SK-N-SH (cell line): Measurements from ENCODE around the gene SFMBT2. TPM values are rescaled to one million over a fixed set of nuclear protein-coding genes. Genes with fewer than 3 reads are reported as not detected.
A peak's percentile ranks its signal among the peaks of the same experiment; 100 is the strongest.

Source experiments
- CTCF ChIA-PET: fragments of 300-600, 350-600 bp; formaldehyde crosslinking; extraction: SDS; loops from one replicate; lab custom pipeline; 2021; lab: Yijun Ruan, JAX
- POLR2A ChIA-PET: fragments of 350-600 bp; sonication (Branson Sonifier 250); formaldehyde crosslinking; extraction: SDS; loops from one replicate; lab custom pipeline; 2020; ENCODE audit warnings: antibody characterized with exemption, inconsistent platforms; lab: Yijun Ruan, JAX
- DNase-seq: peaks from one replicate; pipeline ENCODE4 v3.0.0; 2012
- H2AFZ ChIP-seq: fragments of 200-600 bp; sonication (generic); 2 replicates; pipeline ENCODE4 v1.8.1; 2016; ENCODE audit warnings: antibody characterized with exemption, mild to moderate bottlenecking, low read depth
- H3F3A ChIP-seq: fragments of 200-600 bp; sonication (generic); replicated peaks from 2 replicates; pipeline ENCODE3; 2016; ENCODE audit warnings: antibody characterized with exemption, mild to moderate bottlenecking; ENCODE audit not compliant: insufficient read depth
- H3K27ac ChIP-seq, 2 experiments: fragments of 200-500 bp in 1 of 2; fragments of 200-600 bp in 1 of 2; sonication (Bioruptor generic) in 1 of 2; sonication (generic), shearing (Covaris generic) in 1 of 2; 2 replicates each; pipeline versions ENCODE4 v1.5.1 to v1.6.1; 2014 to 2016; ENCODE audit warnings: low read depth in 2 of 2, inconsistent platforms in 1 of 2, low read length in 1 of 2, mild to moderate bottlenecking in 1 of 2, mixed read lengths in 1 of 2
- H3K27me3 ChIP-seq: fragments of 200-600 bp; sonication (generic), shearing (Covaris generic); 2 replicates; pipeline ENCODE4 v1.6.1; 2016; ENCODE audit warnings: mixed run types; ENCODE audit not compliant: insufficient read depth
- H3K36me3 ChIP-seq, 2 experiments: fragments of 200-500 bp in 1 of 2; fragments of 200-600 bp in 1 of 2; sonication (Bioruptor generic) in 1 of 2; sonication (generic) in 1 of 2; replicated peaks in 1 of 2; 2 replicates each; pipeline versions ENCODE3 to v1.5.1; 2014 to 2016; ENCODE audit warnings: low read length in 1 of 2, mild to moderate bottlenecking in 1 of 2; ENCODE audit not compliant: insufficient read depth in 2 of 2, control insufficient read depth in 1 of 2
- H3K4me1 ChIP-seq, 2 experiments: fragments of 200-500 bp in 1 of 2; fragments of 200-600 bp in 1 of 2; sonication (Bioruptor generic) in 1 of 2; sonication (generic), shearing (Covaris generic) in 1 of 2; 2 replicates each; pipeline versions ENCODE4 v1.5.1 to v1.6.1; 2014 to 2016; ENCODE audit warnings: low read depth in 1 of 2, low read length in 1 of 2, mixed run types in 1 of 2; ENCODE audit not compliant: insufficient read depth in 2 of 2, control insufficient read depth in 1 of 2
- H3K4me2 ChIP-seq: fragments of 200-600 bp; sonication (generic), shearing (Covaris generic); 2 replicates; pipeline ENCODE4 v1.6.1; 2017; ENCODE audit warnings: mixed run types
- H3K4me3 ChIP-seq, 2 experiments: fragments of 200-500 bp in 1 of 2; fragments of 200-600 bp in 1 of 2; sonication (Bioruptor generic) in 1 of 2; sonication (generic), shearing (Covaris generic) in 1 of 2; 2 replicates each; pipeline versions ENCODE4 v1.5.1 to v1.8.1; 2014 to 2016; ENCODE audit warnings: low read depth in 2 of 2, inconsistent platforms in 1 of 2, low read length in 1 of 2, mild to moderate bottlenecking in 1 of 2, mixed read lengths in 1 of 2, moderate library complexity in 1 of 2
- H3K79me2 ChIP-seq: fragments of 200-600 bp; sonication (generic); 2 replicates; pipeline ENCODE4 v1.8.1; 2017; ENCODE audit warnings: mild to moderate bottlenecking; ENCODE audit not compliant: insufficient read depth
- H3K9ac ChIP-seq: fragments of 200-600 bp; sonication (generic); 2 replicates; pipeline ENCODE4 v1.6.1; 2017; ENCODE audit warnings: mixed run types
- H3K9me2 ChIP-seq: fragments of 200-600 bp; sonication (generic); 2 replicates; pipeline ENCODE4 v1.6.1; 2017; ENCODE audit warnings: mixed run types
- H3K9me3 ChIP-seq: fragments of 200-600 bp; sonication (generic); 2 replicates; pipeline ENCODE4 v1.6.1; 2017; ENCODE audit warnings: mixed run types, mild to moderate bottlenecking, moderate library complexity
- H4K20me1 ChIP-seq: fragments of 200-600 bp; sonication (generic); 2 replicates; pipeline ENCODE4 v1.6.1; 2017; ENCODE audit warnings: mild to moderate bottlenecking, mixed run types; ENCODE audit not compliant: insufficient read depth
- CTCF ChIP-seq: fragments of 200-600 bp; sonication (generic); IDR thresholded peaks from 2 replicates; pipeline ENCODE4 v1.6.1; 2017; ENCODE audit warnings: antibody characterized with exemption, mild to moderate bottlenecking, moderate library complexity
- ELF1 ChIP-seq: IDR thresholded peaks from 2 replicates; pipeline ENCODE4 v1.4.0; 2012
- EP300 ChIP-seq, 2 experiments: IDR thresholded peaks; 2 replicates each; pipeline versions ENCODE4 v1.4.0 to v1.6.1; 2012; ENCODE audit warnings: borderline replicate concordance in 1 of 2, low read depth in 1 of 2, low read length in 1 of 2
- EZH2phosphoT487 ChIP-seq: fragments of 200-600 bp; sonication (generic); IDR thresholded peaks from 2 replicates; pipeline ENCODE4 v1.6.1; 2017; ENCODE audit warnings: low read depth, mixed run types, mild to moderate bottlenecking, antibody characterized with exemption, moderate library complexity, borderline replicate concordance
- FOSL2 ChIP-seq: IDR thresholded peaks from 2 replicates; pipeline ENCODE4 v1.4.0; 2012; ENCODE audit warnings: low read depth, mild to moderate bottlenecking, moderate library complexity, borderline replicate concordance
- FOXJ3 ChIP-seq: sonication (generic); formaldehyde crosslinking; IDR thresholded peaks from 2 replicates; pipeline ENCODE4 v1.5.1; 2020; ENCODE audit warnings: mild to moderate bottlenecking, missing genetic modification reagents
- GABPA ChIP-seq: IDR thresholded peaks from 2 replicates; pipeline ENCODE4 v1.4.0; 2012; ENCODE audit warnings: low read depth, mild to moderate bottlenecking
- GATA2 ChIP-seq: sonication (generic); formaldehyde crosslinking; IDR thresholded peaks from 2 replicates; pipeline ENCODE4 v1.5.0; 2020; ENCODE audit warnings: mild to moderate bottlenecking, missing genetic modification reagents
- IRF3 ChIP-seq: fragments of 150-350 bp; IDR thresholded peaks from 2 replicates; pipeline ENCODE4 v1.6.1; 2016; ENCODE audit warnings: mild to moderate bottlenecking, low read depth, low read length
- JUND ChIP-seq: IDR thresholded peaks from 2 replicates; pipeline ENCODE4 v1.4.0; 2012
- MAX ChIP-seq: IDR thresholded peaks from 2 replicates; pipeline ENCODE4 v1.4.0; 2012; ENCODE audit warnings: low read depth
- NFIC ChIP-seq: IDR thresholded peaks from 2 replicates; pipeline ENCODE4 v1.4.0; 2012; ENCODE audit warnings: borderline replicate concordance
- NRF1 ChIP-seq: IDR thresholded peaks from 2 replicates; pipeline ENCODE4 v1.6.1; 2012; ENCODE audit warnings: low read depth, mild to moderate bottlenecking, low read length
- PBX3 ChIP-seq: IDR thresholded peaks from 2 replicates; pipeline ENCODE4; 2012
- POLR2AphosphoS5 ChIP-seq: IDR thresholded peaks from 2 replicates; pipeline ENCODE4 v1.6.1; 2012; ENCODE audit warnings: low read depth, low read length
- RAD21 ChIP-seq: IDR thresholded peaks from 2 replicates; pipeline ENCODE4 v1.6.1; 2012; ENCODE audit warnings: mild to moderate bottlenecking, low read length
- RCOR1 ChIP-seq: fragments of 150-350 bp; IDR thresholded peaks from 2 replicates; pipeline ENCODE4 v1.6.1; 2017; ENCODE audit warnings: antibody characterized with exemption, low read length
- RFX5 ChIP-seq: IDR thresholded peaks from 2 replicates; pipeline ENCODE4 v1.6.1; 2012; ENCODE audit warnings: mild to moderate bottlenecking, improper control_type of control experiment, low read length
- RXRA ChIP-seq: IDR thresholded peaks from 2 replicates; pipeline ENCODE4 v1.4.0; 2012; ENCODE audit warnings: low read depth, mild to moderate bottlenecking, borderline replicate concordance
- SIN3A ChIP-seq: IDR thresholded peaks from 2 replicates; pipeline ENCODE4 v1.6.1; 2012; ENCODE audit warnings: low read depth, mild to moderate bottlenecking, low read length, moderate library complexity, borderline replicate concordance
- TCF12 ChIP-seq: IDR thresholded peaks from 2 replicates; pipeline ENCODE4 v1.4.0; 2012
- TEAD4 ChIP-seq: IDR thresholded peaks from 2 replicates; pipeline ENCODE4 v1.4.0; 2012; ENCODE audit warnings: mild to moderate bottlenecking, borderline replicate concordance; ENCODE audit not compliant: insufficient read depth
- USF1 ChIP-seq: IDR thresholded peaks from 2 replicates; pipeline ENCODE4 v1.4.0; 2012; ENCODE audit warnings: low read depth, borderline replicate concordance
- YY1 ChIP-seq: IDR thresholded peaks from 2 replicates; pipeline ENCODE4 v1.4.0; 2012; ENCODE audit warnings: low read depth, mild to moderate bottlenecking
- WGBS: methylation state at CpG from one replicate; pipeline ENCODE4 v1.1.6; 2017; ENCODE audit warnings: low lambda C conversion rate; 5-methylcytosine and 5-hydroxymethylcytosine counted together
- polyA plus RNA-seq, 3 experiments: library from polyadenylated mRNA; depleted of rRNA; stranded (reverse); fragments of >200 nt; gene quantifications; 2 replicates each; pipeline ENCODE4 v1.2.3, GENCODE V29; 2012

Gene SFMBT2
- polyA plus RNA-seq, 1 of the 3 experiments (the other 2 are of a cell fraction): 0.20 TPM

- TF ChIP-seq FOSL2: no peak
- TF ChIP-seq NFIC: no peak
- no peak for TF ChIP-seq ELF1
- no peak for TF ChIP-seq CTCF
- TF ChIP-seq TCF12: no peak
- TF ChIP-seq SIN3A: no peak
- no peak for TF ChIP-seq POLR2AphosphoS5
Observed at GRCh38 chr10:7255517-7255916, 155.3 kb downstream of the SFMBT2 start (continued).

- ChIA-PET CTCF (interaction anchor here (0.9 to 1.8 kb wide), 4 partner anchors 10 to 159 kb away, joined by 3 to 7 read pairs (median 3); partner anchors contain the start of gene SFMBT2), POLR2A (no interaction called here)
- no peaks in the 10 kb centered on the region for H3K79me2 ChIP-seq
- H3K36me3 ChIP-seq: no peaks in the 10 kb centered on the region
- no peaks in the 10 kb centered on the region for H3F3A ChIP-seq
- no peak overlapping the region for H2AFZ ChIP-seq
- no peaks in the 10 kb centered on the region for H4K20me1 ChIP-seq
- peak overlapping the region in 1 of 2 experiments; percentile 95; a peak in 2 of 4 replicates for H3K27ac ChIP-seq
- H3K27me3 ChIP-seq: no peaks in the 10 kb centered on the region
- peak; percentile 66 for DNase-seq
- no peaks in the 10 kb centered on the region for H3K9me3 ChIP-seq
- H3K9ac ChIP-seq: no peak overlapping the region
- no peak overlapping the region for H3K4me3 ChIP-seq
- peaks cover 0 to 32% of the 10 kb centered on the region in 2 experiments; a peak in 2 of 4 replicates for H3K4me1 ChIP-seq
- no peaks in the 10 kb centered on the region for H3K9me2 ChIP-seq
- WGBS: 62% methylated on average over 7 of the region's 12 CpGs
- H3K4me2 ChIP-seq: no peak overlapping the region
- no peak for TF ChIP-seq USF1
- no peak for TF ChIP-seq IRF3
- TF ChIP-seq RCOR1: peak; percentile 47
- no peak for TF ChIP-seq YY1
- TF ChIP-seq GATA2 (CRISPR knock-in tag): peak; percentile 40; the same call in 1 of the 2 replicates
- TF ChIP-seq FOXJ3 (CRISPR knock-in tag): no peak; the same call in 1 of the 2 replicates
- TF ChIP-seq NRF1: no peak
- peak; percentile 16; the same call in 1 of the 2 replicates for TF ChIP-seq RAD21
- TF ChIP-seq EZH2phosphoT487: no peak
- no peak for TF ChIP-seq POLR2AphosphoS5
- no peak for TF ChIP-seq PBX3
- TF ChIP-seq FOSL2: no peak
- TF ChIP-seq RFX5: no peak
- TF ChIP-seq MAX: no peak
- TF ChIP-seq GABPA: no peak
- no peak for TF ChIP-seq ELF1
- TF ChIP-seq RXRA: no peak
- no peak for TF ChIP-seq TEAD4
- TF ChIP-seq SIN3A: no peak
- peak in 1 of 2 experiments; percentile 77; a peak in 3 of 4 replicates for TF ChIP-seq EP300 (IDR thresholded peaks at IDR 0.05; ENCODE audit: borderline replicate concordance in 1 of 2, low read depth in 1 of 2, low read length in 1 of 2)
- TF ChIP-seq JUND: no peak
Observed at GRCh38 chr10:7251696-7252465, 159.0 kb downstream of the SFMBT2 start.
